ENCODE data around the gene MELK. TPM values are rescaled to one million over a fixed set of nuclear protein-coding genes. Genes with fewer than 3 reads are reported as not detected.

MELK gene
- total and polyA plus RNA-seq, 2 of the 13 experiments (the other 11 are each of a cell fraction or from before 2014, with no cell fraction given), result 16.7 to 50.4 TPM

GRCh38 chr9:36690412-36691168 lies 117.9 kb downstream of the MELK start:
- Histone ChIP-seq H3K27ac (ENCODE audit: extremely low read length, insufficient read depth, low read length) (no peak overlapping the region), H3K36me3 (replicated peaks in 1 of 2; ENCODE audit: control insufficient read depth in 1 of 2, insufficient read depth in 2 of 2, low read length in 2 of 2) (no peaks in the 10 kb centered on the region), H4K20me1 (ENCODE audit: insufficient read depth, low read length) (no peaks in the 10 kb centered on the region), H3K9me3 (ENCODE audit: low read length) (no peaks in the 10 kb centered on the region), H3K27me3 (ENCODE audit: control insufficient read depth in 1 of 2, insufficient read depth in 2 of 2, low read length in 2 of 2) (no peaks in the 10 kb centered on the region), H3K9ac (ENCODE audit: insufficient read depth, low read depth, low read length) (no peak overlapping the region), H2AFZ (ENCODE audit: low read length) (no peak overlapping the region), H3K4me1 (ENCODE audit: insufficient read depth, low read length) (no peaks in the 10 kb centered on the region), H3K4me2 (ENCODE audit: low read depth, low read length) (no peak overlapping the region), H3K79me2 (ENCODE audit: insufficient read depth, low read length) (no peaks in the 10 kb centered on the region), H3K4me3 (replicated peaks in 1 of 3; ENCODE audit: insufficient read depth in 1 of 3, low read depth in 2 of 3, low read length in 3 of 3) (no peak overlapping the region)
- in situ Hi-C loops (cut with HindIII; ENCODE audit: extremely low pct_ligation_motif_present, low pct_unique_long_range_greater_than_20kb) (no loop called here), intact Hi-C loops (cut with micrococcal nuclease; ENCODE audit: unreplicated experiment) (no loop called here)
- DNase-seq (ENCODE audit: low spot score), result no peak
- no peak for FAIRE-seq
- no TSS peak for BruUV-seq (replicated peaks)
- ChIA-PET CTCF (ENCODE audit: low intra/inter-chr PET ratio, low total read pairs) (no interaction called here), POLR2A (no interaction called here)
- ATAC-seq, result no peak
- 37% methylated on average over 1 of the region's 1 CpG for WGBS (ENCODE audit: low lambda C conversion rate)
- TF ChIP-seq ZBTB34 (CRISPR knock-in tag; IDR thresholded peaks at IDR 0.05) (no peak), ZNF318 (CRISPR knock-in tag; IDR thresholded peaks at IDR 0.05) (no peak), SPEN (CRISPR knock-in tag; IDR thresholded peaks at IDR 0.05; ENCODE audit: low read depth) (no peak), SMC3 (IDR thresholded peaks at IDR 0.05; ENCODE audit: low read length) (no peak), ZSCAN12 (CRISPR knock-in tag; IDR thresholded peaks at IDR 0.05) (no peak), ZNF546 (CRISPR knock-in tag; conservative IDR thresholded peaks at IDR 0.05) (no peak), DDIT3 (CRISPR knock-in tag; IDR thresholded peaks at IDR 0.05) (no peak), ZNF75D (CRISPR knock-in tag; IDR thresholded peaks at IDR 0.05; ENCODE audit: borderline replicate concordance) (no peak), POGK (CRISPR knock-in tag; conservative IDR thresholded peaks at IDR 0.05) (no peak), E2F1 (CRISPR knock-in tag; IDR thresholded peaks at IDR 0.05) (no peak)
